Brain pericyte (primary cell): ENCODE measurements around the gene ACTN1.

Experiments
- DNase-seq: peaks from one replicate; pipeline ENCODE4 v3.0.0-alpha.2; 2012; ENCODE audit warnings: low read depth, low spot score

ACTN1 gene

GRCh38 chr14:68970038-68970612 lies 9.0 kb downstream of the ACTN1 start:
- no peak for DNase-seq

DNA sequence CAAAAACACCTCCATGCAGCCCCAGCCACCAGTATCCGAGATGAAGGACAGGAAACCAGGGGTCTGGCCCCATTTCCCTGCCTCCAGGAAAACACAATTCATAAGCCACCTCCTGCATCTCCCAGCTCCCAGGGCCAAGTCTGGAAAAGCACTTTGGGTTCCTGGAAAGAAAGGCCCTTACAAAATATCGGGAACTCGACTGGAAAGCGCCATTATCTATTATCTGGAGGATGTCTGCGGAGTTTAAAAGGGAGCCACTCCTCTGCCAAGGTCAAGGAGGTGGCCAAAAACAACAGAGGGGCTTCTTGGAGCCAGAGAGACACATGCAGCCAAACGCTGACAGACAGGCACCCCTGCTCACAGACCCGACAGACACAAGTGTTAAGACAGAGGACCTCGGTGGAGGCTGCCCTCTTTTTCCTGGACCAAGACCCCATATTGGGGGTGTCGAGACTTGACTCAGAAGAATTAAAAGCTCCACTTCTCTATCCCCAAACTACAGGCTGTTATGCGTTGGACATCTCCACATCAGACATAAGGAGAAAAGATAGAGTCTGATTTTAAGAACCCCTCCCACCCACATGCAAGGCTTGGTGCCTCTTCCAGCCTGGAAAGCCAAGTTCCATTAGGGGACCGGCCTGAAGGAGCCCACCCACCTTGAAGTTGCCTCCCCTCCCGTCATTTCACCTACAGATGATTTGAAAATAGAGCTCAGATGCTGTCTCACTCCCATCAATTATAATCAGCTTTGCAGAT lies 9.6 kb downstream of the ACTN1 start:
- no peak for DNase-seq

DNA sequence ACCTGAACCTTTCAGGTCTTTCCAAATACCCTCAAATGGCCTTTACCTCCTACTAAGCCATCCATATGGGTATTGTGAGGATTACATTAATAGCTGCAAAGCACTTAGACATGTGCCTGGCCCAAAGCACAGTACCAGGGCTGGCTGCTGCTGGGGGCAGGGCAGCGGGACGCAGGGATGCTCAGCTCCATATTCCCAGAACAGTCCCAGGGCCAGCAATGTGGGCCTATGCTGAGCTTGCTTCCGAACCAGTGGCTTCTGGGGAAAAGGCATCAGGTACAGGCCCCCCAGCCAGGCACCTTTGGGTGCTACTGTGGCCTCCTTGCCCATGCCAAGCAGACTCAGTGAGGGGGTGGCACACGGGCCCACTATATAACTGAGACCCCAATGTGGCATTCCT lies 10.4 kb downstream of the ACTN1 start:
- DNase-seq: no peak

GRCh38 chr14:68968051-68968450 lies 11.1 kb downstream of the ACTN1 start:
- no peak for DNase-seq

DNA sequence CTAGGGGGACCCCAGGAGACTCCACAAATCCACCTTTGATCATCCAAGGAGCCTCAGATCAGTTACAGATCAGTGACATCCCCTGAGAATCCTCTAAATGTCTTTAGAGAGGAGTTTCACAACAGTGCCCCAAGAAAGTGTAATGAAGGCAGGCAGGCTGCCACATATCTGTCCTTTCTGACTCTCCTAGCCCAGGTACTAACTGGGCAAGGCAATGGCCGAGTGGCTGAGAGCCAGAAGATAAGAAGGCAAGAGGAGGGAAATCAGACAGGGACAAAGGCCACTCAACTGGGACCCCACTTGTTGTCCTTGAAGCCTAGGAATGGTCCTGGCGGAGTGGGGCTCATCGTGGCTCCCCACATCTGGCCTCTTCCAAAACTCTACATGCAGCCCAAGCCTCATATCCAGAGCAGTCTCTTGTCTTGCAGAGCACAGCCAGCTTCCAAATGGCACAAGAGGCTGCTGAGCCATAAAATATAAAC lies 11.6 kb downstream of the ACTN1 start:
- DNase-seq: no peak

DNA sequence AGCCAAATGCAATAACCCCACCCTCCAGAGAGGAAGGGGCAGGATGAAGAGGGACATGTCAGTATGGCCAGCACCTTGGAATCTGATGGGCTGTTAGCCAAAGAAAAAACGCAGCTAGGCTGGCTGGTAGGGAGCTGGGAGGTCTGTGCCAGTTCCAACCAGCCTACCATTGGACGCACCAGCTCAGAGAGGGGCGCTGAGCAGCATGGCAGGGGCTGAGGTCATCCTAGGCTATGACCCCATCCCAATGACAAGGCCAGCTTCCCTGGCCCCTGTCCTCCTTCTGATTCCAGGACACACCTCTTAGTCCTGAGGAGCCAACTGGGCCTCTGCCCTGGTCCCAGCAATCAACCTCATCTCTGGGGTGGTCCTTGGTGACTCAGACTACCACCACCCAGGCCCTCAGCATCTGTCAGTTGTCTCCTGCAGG lies 12.2 kb downstream of the ACTN1 start:
- DNase-seq: no peak

GRCh38 chr14:68965261-68965761 lies 13.8 kb downstream of the ACTN1 start:
- no peak for DNase-seq

GRCh38 chr14:68964300-68965093 lies 14.6 kb downstream of the ACTN1 start:
- no peak for DNase-seq

DNA sequence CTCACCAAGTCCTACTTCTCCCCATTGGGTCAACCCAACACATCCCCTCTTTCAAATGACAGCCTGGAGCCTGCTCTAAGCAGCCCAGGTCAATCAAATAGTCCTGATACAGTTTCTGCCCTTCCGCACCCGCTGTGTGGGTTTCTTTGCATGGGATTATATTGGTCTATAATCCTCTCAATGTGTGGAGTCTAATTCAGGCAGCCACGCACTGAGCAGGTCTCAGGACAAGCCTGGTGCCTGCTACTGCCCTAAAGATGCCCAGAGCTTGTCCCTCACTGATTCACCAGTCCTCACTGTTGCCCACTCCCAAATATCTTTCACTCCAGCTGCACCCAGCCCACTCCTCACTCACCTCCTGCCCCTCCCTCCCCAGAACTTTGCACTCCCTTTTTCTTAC lies 16.4 kb downstream of the ACTN1 start:
- DNase-seq: no peak

- no peak for DNase-seq
These were observed 17.1 kb downstream of the ACTN1 start for GRCh38 chr14:68961781-68962584.

- no peak for DNase-seq
These were observed 17.7 kb downstream of the ACTN1 start for GRCh38 chr14:68961361-68961760.

- no peak for DNase-seq
These were observed 19.0 kb downstream of the ACTN1 start for GRCh38 chr14:68960123-68960522.

GRCh38 chr14:68959035-68959434 lies 20.1 kb downstream of the ACTN1 start:
- DNase-seq: no peak

GRCh38 chr14:68958553-68958952 lies 20.5 kb downstream of the ACTN1 start:
- DNase-seq: no peak

- no peak for DNase-seq
These were observed 21.3 kb downstream of the ACTN1 start for GRCh38 chr14:68957775-68958174.

DNA sequence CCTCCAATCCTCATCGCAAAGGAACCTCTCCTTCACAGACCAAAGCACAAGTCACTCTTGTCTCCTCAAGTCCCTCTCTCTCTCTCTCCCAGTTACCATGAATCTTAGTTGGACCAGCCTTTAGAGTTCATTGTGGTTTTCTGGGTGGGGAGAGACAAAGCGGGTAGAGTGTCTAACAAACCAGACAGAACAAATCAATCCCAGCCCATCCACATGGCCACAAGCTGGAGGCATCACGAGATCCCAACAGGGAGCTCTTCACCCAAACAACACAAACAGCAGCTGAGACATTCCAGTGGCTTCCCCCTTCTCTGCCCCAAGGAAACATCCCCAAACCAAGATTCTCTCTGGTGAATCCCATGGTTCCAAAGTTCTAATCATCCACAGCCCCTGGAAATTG lies 22.4 kb downstream of the ACTN1 start:
- DNase-seq: no peak

DNA sequence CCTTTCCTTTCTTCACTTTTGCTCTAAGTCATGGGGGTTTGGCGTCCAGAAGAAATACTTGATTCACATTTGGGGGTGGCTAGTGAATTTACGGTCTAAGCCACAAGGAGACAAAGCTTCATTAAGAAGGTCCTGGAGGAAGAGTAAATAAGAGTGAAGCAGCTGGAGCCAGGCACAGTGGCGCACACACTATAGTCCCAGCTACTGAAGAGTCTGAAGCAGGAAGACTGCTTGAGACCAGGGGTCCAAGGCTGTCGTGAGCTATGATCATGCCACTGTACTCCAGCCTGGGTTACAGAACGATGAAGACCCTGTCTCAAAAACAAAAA lies 23.3 kb downstream of the ACTN1 start:
- no peak for DNase-seq

DNA sequence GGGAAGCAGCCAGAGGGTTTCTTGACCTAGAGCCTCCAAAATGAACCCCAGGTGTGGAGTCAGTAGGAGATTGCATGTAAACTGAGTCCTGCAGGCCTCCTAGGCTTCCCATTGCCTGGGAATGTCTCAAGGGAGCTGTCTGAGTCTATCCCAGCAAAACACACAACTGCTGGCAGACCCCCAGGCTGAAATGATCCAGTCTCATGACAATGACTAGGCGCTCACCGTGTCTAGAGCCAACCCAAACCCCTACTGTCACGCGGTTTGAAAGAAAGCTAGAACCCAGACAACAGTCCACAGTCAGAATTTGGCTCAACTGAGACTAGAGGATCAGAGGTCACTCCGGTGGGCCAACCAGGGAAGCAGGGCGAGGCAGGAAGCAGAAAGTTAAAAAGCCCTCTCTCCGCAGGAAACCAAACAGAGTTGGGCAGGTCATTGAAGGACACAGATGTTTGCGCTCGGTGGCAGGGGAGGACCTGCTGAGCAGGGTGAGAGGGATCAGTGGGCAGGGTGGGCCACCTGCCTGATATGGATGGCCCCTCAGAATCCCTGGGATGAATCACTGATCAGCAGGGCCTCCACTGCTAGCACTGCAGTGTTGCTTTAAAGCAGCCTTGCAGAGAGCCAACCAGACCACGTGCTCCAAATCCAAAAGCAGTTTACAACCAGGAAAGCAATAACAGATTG lies 23.8 kb downstream of the ACTN1 start:
- DNase-seq: no peak

DNA sequence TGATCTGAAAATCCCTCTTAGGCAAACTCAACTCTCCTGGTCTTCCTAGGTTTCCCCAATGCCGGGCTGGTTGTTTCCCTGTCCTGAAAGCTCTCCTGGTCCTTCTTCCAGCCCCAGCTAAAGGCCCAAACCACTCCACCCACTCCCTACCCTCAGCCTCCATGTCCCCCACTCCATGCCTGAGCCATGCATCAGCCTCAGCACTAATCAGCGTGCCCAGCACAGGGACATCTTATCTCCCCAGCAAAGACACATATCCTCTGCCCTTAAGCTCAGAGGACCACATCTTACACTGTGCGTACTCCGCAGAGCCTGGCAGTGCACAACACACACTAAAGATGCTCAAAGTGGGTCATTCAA lies 25.9 kb downstream of the ACTN1 start:
- DNase-seq: no peak

GRCh38 chr14:68952531-68953195 lies 26.4 kb downstream of the ACTN1 start:
- DNase-seq: peak; percentile 61
